OCI-LY7 (cell line): Measurements from ENCODE around the gene SFXN5. TPM values are rescaled to one million over a fixed set of nuclear protein-coding genes. Genes with fewer than 3 reads are reported as not detected.

Source experiments
- BruUV-seq: library from RNA; stranded (reverse); fragments of 400-500 nt; replicated peaks from 2 replicates; lab custom pipeline; 2021; lab: Mats Ljungman, UMichigan
- CTCF ChIA-PET: fragments of 300-600 bp; sonication (Branson Sonifier 250); formaldehyde crosslinking; loops from one replicate; lab custom pipeline; 2022; ENCODE audit warnings: antibody characterized with exemption; ENCODE audit not compliant: unreplicated experiment; lab: Charles Lee
- POLR2A ChIA-PET: fragments of 300-600 bp; sonication (Branson Sonifier 250); formaldehyde crosslinking; loops from one replicate; lab custom pipeline; 2022; ENCODE audit warnings: antibody characterized with exemption; lab: Charles Lee
- DNase-seq: peaks from one replicate; pipeline ENCODE4 v3.0.0-alpha.2; 2015; ENCODE audit warnings: low spot score
- H2AFZ ChIP-seq: fragments of 200-600 bp; sonication (generic), shearing (Covaris generic); 2 replicates; pipeline ENCODE4 v1.6.1; 2014; ENCODE audit warnings: mild to moderate bottlenecking, antibody characterized with exemption, low read length, moderate library complexity
- H3K27ac ChIP-seq: fragments of 200-600 bp; sonication (generic); 2 replicates; pipeline ENCODE4 v1.5.1; 2014; ENCODE audit warnings: mixed run types, low read depth, mild to moderate bottlenecking, moderate library complexity, low read length, inconsistent platforms; ENCODE audit not compliant: poor library complexity, severe bottlenecking
- H3K36me3 ChIP-seq: fragments of 200-600 bp; sonication (generic); 2 replicates; pipeline ENCODE4 v1.6.1; 2014; ENCODE audit warnings: mild to moderate bottlenecking, antibody characterized with exemption, low read length, moderate library complexity, mixed read lengths; ENCODE audit not compliant: insufficient read depth
- H3K4me1 ChIP-seq: fragments of 200-600 bp; sonication (generic); 2 replicates; pipeline ENCODE4 v1.5.1; 2014; ENCODE audit warnings: mild to moderate bottlenecking, low read length; ENCODE audit not compliant: insufficient read depth, poor library complexity, severe bottlenecking
- H3K4me2 ChIP-seq: fragments of 200-600 bp; sonication (generic); 2 replicates; pipeline ENCODE4 v1.6.1; 2014; ENCODE audit warnings: mild to moderate bottlenecking, low read length
- H3K4me3 ChIP-seq: fragments of 200-600 bp; sonication (generic); 2 replicates; pipeline ENCODE4 v1.5.1; 2014; ENCODE audit warnings: mild to moderate bottlenecking, low read depth, low read length; ENCODE audit not compliant: poor library complexity, severe bottlenecking
- H3K79me2 ChIP-seq: fragments of 200-600 bp; sonication (generic); 2 replicates; pipeline ENCODE4 v1.6.1; 2016; ENCODE audit warnings: low read depth, mild to moderate bottlenecking, low read length, moderate library complexity, mixed read lengths; ENCODE audit not compliant: insufficient read depth
- H3K9me2 ChIP-seq: fragments of 200-600 bp; sonication (generic); 2 replicates; pipeline ENCODE4 v1.6.1; 2016; ENCODE audit warnings: mild to moderate bottlenecking, low read length, mixed read lengths; ENCODE audit not compliant: insufficient read depth
- H3K9me3 ChIP-seq: fragments of 200-600 bp; sonication (generic); 2 replicates; pipeline ENCODE4 v1.6.1; 2014; ENCODE audit warnings: mild to moderate bottlenecking, mixed run types, low read length, mixed read lengths
- H4K20me1 ChIP-seq: fragments of 200-600 bp; sonication (generic); 2 replicates; pipeline ENCODE4 v1.6.1; 2014; ENCODE audit warnings: mild to moderate bottlenecking, antibody characterized with exemption, low read length, moderate library complexity, mixed read lengths; ENCODE audit not compliant: insufficient read depth
- CTCF ChIP-seq: fragments of 200-600 bp; sonication (generic); conservative IDR thresholded peaks from 2 replicates; pipeline ENCODE4 v1.5.1; 2014; ENCODE audit warnings: mild to moderate bottlenecking, antibody characterized with exemption, low read length, moderate library complexity, mixed read lengths
- EZH2phosphoT487 ChIP-seq: fragments of 200-600 bp; sonication (generic); IDR thresholded peaks from 2 replicates; pipeline ENCODE4 v1.6.1; 2018; ENCODE audit warnings: low read depth, borderline replicate concordance, mild to moderate bottlenecking, mixed run types, antibody characterized with exemption, low read length, moderate library complexity, mixed read lengths
- intact Hi-C: fragments of 100-400 bp; cut with micrococcal nuclease; formaldehyde crosslinking; loops from one replicate; pipeline ENCODE4 v1.10.0; 2022; ENCODE audit not compliant: unreplicated experiment
- total RNA-seq, 2 experiments: library from RNA; depleted of rRNA in 1 of 2; stranded (reverse); fragments of >200 nt in 1 of 2; shearing (Covaris generic) in 1 of 2; gene quantifications; 2 replicates each; pipeline ENCODE4 v1.2.3, GENCODE V29; 2014 to 2022

The SFXN5 gene
- total RNA-seq, 2 experiments from 2014 or later: 4.5 to 10.5 TPM

- Histone ChIP-seq H4K20me1 (no peaks in the 10 kb centered on the region), H3K4me3 (no peak overlapping the region), H3K79me2 (no peaks in the 10 kb centered on the region), H3K9me3 (no peaks in the 10 kb centered on the region), H3K4me1 (no peaks in the 10 kb centered on the region), H3K9me2 (no peaks in the 10 kb centered on the region), H3K36me3 (no peaks in the 10 kb centered on the region), H3K27ac (no peak overlapping the region), H3K4me2 (no peak overlapping the region), H2AFZ (no peak overlapping the region)
- TF ChIP-seq EZH2phosphoT487 (no peak), CTCF (no peak)
- BruUV-seq: no TSS peak
- no peak for DNase-seq
- ChIA-PET POLR2A (no interaction called here), CTCF (no interaction called here)
- intact Hi-C loops: no loop called here
These were observed 16.5 kb downstream of the SFXN5 start for GRCh38 chr2:73054980-73055379.

GRCh38 chr2:73053316-73054114 is 18.0 kb downstream of the SFXN5 start:
- H3K36me3 ChIP-seq: no peaks in the 10 kb centered on the region
- no peak overlapping the region for H3K4me3 ChIP-seq
- H4K20me1 ChIP-seq: no peaks in the 10 kb centered on the region
- no peaks in the 10 kb centered on the region for H3K9me3 ChIP-seq
- intact Hi-C loops: no loop called here
- no peak overlapping the region for H3K27ac ChIP-seq
- no TSS peak for BruUV-seq
- H3K4me2 ChIP-seq: no peak overlapping the region
- TF ChIP-seq CTCF (no peak), EZH2phosphoT487 (no peak)
- no peaks in the 10 kb centered on the region for H3K9me2 ChIP-seq
- CTCF ChIA-PET: no interaction called here
- no peaks in the 10 kb centered on the region for H3K79me2 ChIP-seq
- no peak overlapping the region for H2AFZ ChIP-seq
- H3K4me1 ChIP-seq: no peaks in the 10 kb centered on the region
- DNase-seq: no peak
- POLR2A ChIA-PET: interaction anchor here (0.8 to 1.3 kb wide), 2 partner anchors 9 to 12 kb away, joined by 3 to 4 read pairs; no protein-coding TSS in a partner anchor

DNA sequence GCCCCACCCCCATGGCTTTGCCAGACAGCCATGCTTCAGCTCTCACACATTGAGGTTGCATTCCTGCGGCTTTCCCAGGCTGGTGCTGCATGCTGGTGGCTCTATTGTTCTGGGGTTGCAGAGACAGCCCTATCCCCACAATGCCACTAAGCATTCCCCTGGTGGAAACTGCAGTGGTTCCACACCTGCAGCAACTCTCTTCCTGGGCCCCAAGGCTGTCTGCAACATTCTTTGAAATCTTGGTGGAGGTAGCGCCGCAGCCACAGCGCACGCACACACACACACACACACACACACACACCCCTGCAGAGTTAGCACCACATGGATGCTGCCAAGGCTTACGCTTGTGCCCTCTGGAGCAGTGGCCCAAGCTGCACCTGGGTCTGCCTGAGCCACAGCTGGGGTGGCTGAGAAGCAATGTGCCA is 21.4 kb downstream of the SFXN5 start:
- H3K4me3 ChIP-seq: no peak overlapping the region
- no peak overlapping the region for H3K4me2 ChIP-seq
- TF ChIP-seq EZH2phosphoT487: no peak
- DNase-seq: no peak
- intact Hi-C loops: no loop called here
- no peaks in the 10 kb centered on the region for H3K4me1 ChIP-seq
- no peaks in the 10 kb centered on the region for H3K9me2 ChIP-seq
- POLR2A ChIA-PET: no interaction called here
- H3K36me3 ChIP-seq: no peaks in the 10 kb centered on the region
- H2AFZ ChIP-seq: no peak overlapping the region
- H3K79me2 ChIP-seq: no peaks in the 10 kb centered on the region
- no peaks in the 10 kb centered on the region for H3K9me3 ChIP-seq
- H4K20me1 ChIP-seq: no peaks in the 10 kb centered on the region
- no TSS peak for BruUV-seq
- H3K27ac ChIP-seq: no peak overlapping the region
- CTCF ChIA-PET: no interaction called here
